HEK293 (cell line): Measurements from ENCODE around the gene CCDC122.

Source experiments
- CTCF ChIA-PET: fragments of 350-600 bp; formaldehyde crosslinking; extraction: SDS; loops from one replicate; lab custom pipeline; 2021; ENCODE audit warnings: antibody characterized with exemption; lab: Yijun Ruan, JAX
- POLR2A ChIA-PET: fragments of 300-600 bp; formaldehyde crosslinking; extraction: SDS; loops from one replicate; lab custom pipeline; 2020; ENCODE audit warnings: antibody characterized with exemption, inconsistent platforms; lab: Yijun Ruan, JAX
- H3K27ac ChIP-seq: fragments of 200-500 bp; sonication (Bioruptor generic); 2 replicates; pipeline ENCODE4 v1.5.1; 2014; ENCODE audit warnings: low read depth, low read length, control low read depth, inconsistent platforms; ENCODE audit errors: extremely low read depth
- H3K36me3 ChIP-seq, 2 experiments: fragments of 200-500 bp in 1 of 2; sonication (Bioruptor generic) in 1 of 2; 1 replicate in 1 of 2; 2 replicates in 1 of 2; pipeline ENCODE4 v1.5.1; 2014 to 2017; ENCODE audit warnings: inconsistent platforms in 2 of 2, low read length in 2 of 2; ENCODE audit not compliant: control insufficient read depth in 2 of 2, insufficient read depth in 1 of 2
- H3K4me1 ChIP-seq: fragments of 200-500 bp; sonication (Bioruptor generic); 2 replicates; pipeline ENCODE4 v1.5.1; 2014; ENCODE audit warnings: mild to moderate bottlenecking, low read length, inconsistent platforms; ENCODE audit not compliant: control insufficient read depth, insufficient read depth
- H3K4me3 ChIP-seq: 2 replicates; pipeline ENCODE4 v1.5.1; 2011; ENCODE audit warnings: low read depth, mild to moderate bottlenecking, control low read depth, low read length, moderate library complexity
- H3K9me3 ChIP-seq: fragments of 200-500 bp; sonication (Bioruptor generic); 2 replicates; pipeline ENCODE4 v1.5.1; 2014; ENCODE audit warnings: low read depth, low read length, inconsistent platforms; ENCODE audit not compliant: control insufficient read depth, insufficient read depth
- FEZF1 ChIP-seq: fragments of 450-650 bp; formaldehyde crosslinking; IDR thresholded peaks from 2 replicates; pipeline ENCODE4 v1.5.1; 2016; ENCODE audit warnings: missing biosample characterization, missing genetic modification characterization
- KLF7 ChIP-seq: fragments of 450-650 bp; formaldehyde crosslinking; IDR thresholded peaks from 2 replicates; pipeline ENCODE4 v1.5.1; 2016; ENCODE audit warnings: missing biosample characterization, missing genetic modification characterization, borderline replicate concordance
- SETDB1 ChIP-seq: IDR thresholded peaks from one replicate; pipeline ENCODE4 v1.6.1; 2017; ENCODE audit warnings: mild to moderate bottlenecking, low read length, moderate library complexity, mixed read lengths; ENCODE audit not compliant: insufficient read length
- YY2 ChIP-seq: fragments of 450-650 bp; formaldehyde crosslinking; IDR thresholded peaks from 2 replicates; pipeline ENCODE4 v1.5.1; 2016; ENCODE audit warnings: missing biosample characterization, missing genetic modification characterization
- ZBTB17 ChIP-seq: fragments of 450-650 bp; formaldehyde crosslinking; IDR thresholded peaks from 2 replicates; pipeline ENCODE4 v1.5.1; 2016; ENCODE audit warnings: missing biosample characterization, missing genetic modification characterization
- ZFP3 ChIP-seq: fragments of 450-650 bp; formaldehyde crosslinking; IDR thresholded peaks from 2 replicates; pipeline ENCODE4 v1.5.1; 2016; ENCODE audit warnings: low read depth, missing biosample characterization, missing genetic modification characterization
- ZIC2 ChIP-seq: fragments of 450-650 bp; formaldehyde crosslinking; IDR thresholded peaks from 2 replicates; pipeline ENCODE4 v1.5.1; 2016; ENCODE audit warnings: missing biosample characterization, missing genetic modification characterization
- ZNF311 ChIP-seq: fragments of 450-650 bp; formaldehyde crosslinking; IDR thresholded peaks from 2 replicates; pipeline ENCODE4 v1.5.1; 2017; ENCODE audit warnings: missing biosample characterization, missing genetic modification characterization, borderline replicate concordance
- ZNF510 ChIP-seq: fragments of 450-650 bp; formaldehyde crosslinking; IDR thresholded peaks from 2 replicates; pipeline ENCODE4 v1.5.1; 2018; ENCODE audit warnings: mild to moderate bottlenecking, missing genetic modification characterization, missing biosample characterization; ENCODE audit not compliant: insufficient replicate concordance
- ZNF548 ChIP-seq: fragments of 450-650 bp; formaldehyde crosslinking; IDR thresholded peaks from 2 replicates; pipeline ENCODE4 v1.5.1; 2016; ENCODE audit warnings: missing biosample characterization, missing genetic modification characterization
- ZNF621 ChIP-seq: fragments of 450-650 bp; formaldehyde crosslinking; IDR thresholded peaks from 2 replicates; pipeline ENCODE4 v1.5.1; 2017; ENCODE audit warnings: missing biosample characterization, missing genetic modification characterization
- ZNF624 ChIP-seq: fragments of 450-650 bp; formaldehyde crosslinking; IDR thresholded peaks from 2 replicates; pipeline ENCODE4 v1.5.1; 2017; ENCODE audit warnings: missing biosample characterization, missing genetic modification characterization
- ZNF654 ChIP-seq: fragments of 450-650 bp; formaldehyde crosslinking; IDR thresholded peaks from 2 replicates; pipeline ENCODE4 v1.5.1; 2016; ENCODE audit warnings: low read depth, missing biosample characterization, missing genetic modification characterization
- ZNF660 ChIP-seq: fragments of 450-650 bp; IDR thresholded peaks from 2 replicates; pipeline ENCODE4 v1.5.1; 2018; ENCODE audit warnings: missing biosample characterization, mild to moderate bottlenecking, missing genetic modification characterization
- ZNF670 ChIP-seq: fragments of 450-650 bp; formaldehyde crosslinking; IDR thresholded peaks from 2 replicates; pipeline ENCODE4 v1.5.1; 2016; ENCODE audit warnings: missing biosample characterization, missing genetic modification characterization, low read depth
- ZNF837 ChIP-seq: fragments of 450-650 bp; formaldehyde crosslinking; IDR thresholded peaks from 2 replicates; pipeline ENCODE4 v1.5.1; 2016; ENCODE audit warnings: missing biosample characterization, missing genetic modification characterization
- ZNF843 ChIP-seq: fragments of 450-650 bp; formaldehyde crosslinking; IDR thresholded peaks from 2 replicates; pipeline ENCODE4 v1.5.1; 2016; ENCODE audit warnings: missing biosample characterization, missing genetic modification characterization
- ZXDB ChIP-seq: fragments of 450-650 bp; formaldehyde crosslinking; IDR thresholded peaks from 2 replicates; pipeline ENCODE4 v1.5.1; 2016; ENCODE audit warnings: missing biosample characterization, missing genetic modification characterization
- TF ChIP-seq, protein P1 (sequence below): fragments of 450-650 bp; formaldehyde crosslinking; IDR thresholded peaks from 2 replicates; pipeline ENCODE4 v1.5.1; 2016; ENCODE audit warnings: missing biosample characterization, missing genetic modification characterization
- TF ChIP-seq, protein P2 (sequence below): fragments of 450-650 bp; formaldehyde crosslinking; IDR thresholded peaks from 2 replicates; pipeline ENCODE4 v1.5.1; 2016; ENCODE audit warnings: missing biosample characterization, missing genetic modification characterization
- TF ChIP-seq, protein P3 (sequence below): fragments of 450-650 bp; formaldehyde crosslinking; IDR thresholded peaks from 2 replicates; pipeline ENCODE4 v1.5.1; 2016; ENCODE audit warnings: missing biosample characterization, missing genetic modification characterization
- TF ChIP-seq, protein P4 (sequence below): fragments of 450-650 bp; formaldehyde crosslinking; IDR thresholded peaks from 2 replicates; pipeline ENCODE4 v1.5.1; 2016; ENCODE audit warnings: missing biosample characterization, missing genetic modification characterization
- TF ChIP-seq, protein P5 (sequence below): fragments of 450-650 bp; formaldehyde crosslinking; IDR thresholded peaks from 2 replicates; pipeline ENCODE4 v1.5.1; 2016; ENCODE audit warnings: missing biosample characterization, missing genetic modification characterization

The CCDC122 gene

DNA sequence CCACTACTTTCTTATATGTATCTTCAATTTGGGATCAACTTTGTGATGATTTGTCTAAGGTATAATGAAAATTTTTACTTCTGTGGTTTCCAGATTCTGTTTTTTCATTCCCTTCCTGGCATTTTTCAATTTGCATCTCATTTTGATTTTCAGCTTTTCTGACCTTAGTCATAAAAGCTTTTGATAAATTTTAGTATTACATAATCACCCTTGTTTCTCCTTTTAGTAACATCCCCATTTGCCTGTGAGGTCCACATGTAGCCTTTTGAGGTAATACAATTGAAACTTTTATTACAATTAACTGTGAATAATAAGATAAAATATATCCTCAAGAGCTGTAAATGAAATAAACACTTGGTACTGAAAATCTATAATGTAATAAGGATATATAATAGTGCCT, 31.3 kb upstream of the CCDC122 start:
- ChIA-PET CTCF (interaction anchor here (0.9 kb wide), 1 partner anchor 528 kb away, joined by 3 read pairs; no protein-coding TSS in a partner anchor), POLR2A (interaction anchor here (0.7 kb wide), 1 partner anchor 464 kb away, joined by 3 read pairs; no protein-coding TSS in a partner anchor)
- TF ChIP-seq, protein P1, sequence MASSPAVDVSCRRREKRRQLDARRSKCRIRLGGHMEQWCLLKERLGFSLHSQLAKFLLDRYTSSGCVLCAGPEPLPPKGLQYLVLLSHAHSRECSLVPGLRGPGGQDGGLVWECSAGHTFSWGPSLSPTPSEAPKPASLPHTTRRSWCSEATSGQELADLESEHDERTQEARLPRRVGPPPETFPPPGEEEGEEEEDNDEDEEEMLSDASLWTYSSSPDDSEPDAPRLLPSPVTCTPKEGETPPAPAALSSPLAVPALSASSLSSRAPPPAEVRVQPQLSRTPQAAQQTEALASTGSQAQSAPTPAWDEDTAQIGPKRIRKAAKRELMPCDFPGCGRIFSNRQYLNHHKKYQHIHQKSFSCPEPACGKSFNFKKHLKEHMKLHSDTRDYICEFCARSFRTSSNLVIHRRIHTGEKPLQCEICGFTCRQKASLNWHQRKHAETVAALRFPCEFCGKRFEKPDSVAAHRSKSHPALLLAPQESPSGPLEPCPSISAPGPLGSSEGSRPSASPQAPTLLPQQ (tag by site-specific recombination): no peak
- TF ChIP-seq ZXDB (no peak), SETDB1 (no peak), FEZF1 (tag by site-specific recombination) (no peak), KLF7 (tag by site-specific recombination) (no peak), ZNF837 (tag by site-specific recombination) (no peak), ZNF843 (tag by site-specific recombination) (no peak), ZNF621 (tag by site-specific recombination) (no peak)
- Histone ChIP-seq H3K4me3 (no peak overlapping the region), H3K9me3 (no peaks in the 10 kb centered on the region), H3K36me3 (no peaks in the 10 kb centered on the region), H3K4me1 (no peaks in the 10 kb centered on the region), H3K27ac (no peak overlapping the region)

DNA sequence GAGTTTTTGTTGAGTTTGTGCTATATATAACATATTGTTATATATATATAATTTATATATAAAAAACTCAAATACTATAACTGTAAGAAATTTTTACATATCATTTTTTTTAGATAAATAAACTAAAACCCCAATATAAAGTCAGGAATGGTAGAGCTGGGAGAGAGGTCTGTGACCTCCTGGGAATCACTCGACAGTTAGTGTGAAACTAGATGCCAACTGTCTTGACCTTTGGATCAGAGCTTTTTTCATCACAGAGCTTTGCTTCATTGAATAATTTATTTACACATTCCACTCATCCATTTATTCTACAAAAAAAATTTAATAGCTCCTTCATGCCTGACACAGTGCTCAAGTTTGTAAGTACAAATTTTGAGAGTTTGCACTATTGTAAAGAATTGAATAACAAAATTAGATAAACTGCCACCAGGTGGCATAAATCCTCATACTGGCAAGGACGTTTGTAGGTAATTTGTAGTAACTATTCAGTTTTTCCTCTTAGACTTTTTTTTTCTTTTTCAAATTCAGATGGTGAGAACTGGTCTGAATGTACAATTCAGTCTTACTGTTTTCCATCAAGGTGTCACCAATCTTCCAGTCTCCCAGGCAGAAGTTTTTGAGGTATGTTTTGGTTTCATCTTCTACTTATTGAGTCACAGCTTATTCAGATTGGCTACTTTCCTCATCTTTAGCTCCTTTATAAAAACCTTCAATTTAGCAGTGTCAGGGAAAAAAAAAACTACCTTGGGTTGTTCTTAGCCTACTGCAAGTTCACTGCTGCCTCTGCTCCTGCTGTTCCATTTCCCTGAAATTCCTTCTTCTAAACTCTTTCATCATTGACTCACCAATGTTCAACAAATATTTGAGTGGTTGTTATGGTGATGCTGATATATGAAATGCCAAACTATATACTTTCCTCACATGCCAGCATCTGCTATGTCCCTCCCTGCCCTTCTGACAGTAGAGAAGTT, 28.9 kb upstream of the CCDC122 start:
- no peaks in the 10 kb centered on the region for H3K9me3 ChIP-seq
- TF ChIP-seq ZFP3 (tag by site-specific recombination) (no peak), ZNF654 (peak; percentile 34), ZNF548 (tag by site-specific recombination) (no peak), ZNF660 (tag by site-specific recombination) (peak; percentile 44; the same call in 1 of the 2 replicates)
- H3K27ac ChIP-seq: no peak overlapping the region
- H3K36me3 ChIP-seq: no peaks in the 10 kb centered on the region
- POLR2A ChIA-PET: interaction anchor here (2.1 kb wide), 1 partner anchor 528 kb away, joined by 6 read pairs; no protein-coding TSS in a partner anchor
- no peak overlapping the region for H3K4me3 ChIP-seq
- no peaks in the 10 kb centered on the region for H3K4me1 ChIP-seq
- CTCF ChIA-PET: interaction anchor here (0.6 to 5.3 kb wide), 38 partner anchors 9 to 1063 kb away, joined by 3 to 80 read pairs (median 4); no protein-coding TSS in a partner anchor

DNA sequence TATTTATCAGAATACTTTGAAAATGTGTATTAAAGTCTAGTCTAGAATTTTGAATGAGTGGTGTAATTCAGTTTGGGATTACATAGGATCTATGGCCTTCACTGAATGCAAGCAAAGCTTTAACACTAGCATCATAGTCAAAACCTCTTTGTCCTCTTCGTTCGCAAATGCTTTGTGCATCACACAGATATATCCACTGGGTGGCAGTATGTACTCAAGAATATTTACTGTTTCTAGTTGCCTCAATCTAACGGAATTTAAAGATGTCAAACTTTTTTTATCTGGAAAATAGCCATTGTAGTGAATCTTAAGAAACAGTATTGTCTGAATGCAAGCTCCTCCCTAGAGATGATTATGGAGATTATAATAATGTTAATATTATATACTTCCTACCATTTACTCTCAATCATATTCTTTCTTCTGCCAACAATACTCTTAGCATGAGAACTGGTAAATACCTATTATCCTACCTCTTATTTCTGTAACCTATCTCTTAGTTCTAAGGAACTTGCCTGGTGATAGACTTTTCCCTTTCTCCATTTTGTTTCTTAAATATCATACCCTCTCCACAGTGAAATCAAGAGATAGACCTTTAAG, 26.0 kb upstream of the CCDC122 start:
- Histone ChIP-seq H3K4me3 (no peak overlapping the region), H3K9me3 (no peaks in the 10 kb centered on the region), H3K36me3 (no peaks in the 10 kb centered on the region), H3K4me1 (no peaks in the 10 kb centered on the region), H3K27ac (no peak overlapping the region)
- CTCF ChIA-PET: interaction anchor here (0.6 to 5.3 kb wide), 25 partner anchors 10 to 1065 kb away, joined by 3 to 80 read pairs (median 4); no protein-coding TSS in a partner anchor
- POLR2A ChIA-PET: no interaction called here
- no peak for TF ChIP-seq ZNF624 (tag by site-specific recombination)
- no peak for TF ChIP-seq ZNF311 (tag by site-specific recombination)
- TF ChIP-seq YY2: no peak
- TF ChIP-seq, protein P2, sequence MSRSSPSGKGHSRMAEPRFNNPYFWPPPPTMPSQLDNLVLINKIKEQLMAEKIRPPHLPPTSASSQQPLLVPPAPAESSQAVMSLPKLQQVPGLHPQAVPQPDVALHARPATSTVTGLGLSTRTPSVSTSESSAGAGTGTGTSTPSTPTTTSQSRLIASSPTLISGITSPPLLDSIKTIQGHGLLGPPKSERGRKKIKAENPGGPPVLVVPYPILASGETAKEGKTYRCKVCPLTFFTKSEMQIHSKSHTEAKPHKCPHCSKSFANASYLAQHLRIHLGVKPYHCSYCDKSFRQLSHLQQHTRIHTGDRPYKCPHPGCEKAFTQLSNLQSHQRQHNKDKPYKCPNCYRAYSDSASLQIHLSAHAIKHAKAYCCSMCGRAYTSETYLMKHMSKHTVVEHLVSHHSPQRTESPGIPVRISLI (tag by site-specific recombination): 0 out of 2 replicates have a peak, but pooled peaks have one; percentile 24
- TF ChIP-seq, protein P3, sequence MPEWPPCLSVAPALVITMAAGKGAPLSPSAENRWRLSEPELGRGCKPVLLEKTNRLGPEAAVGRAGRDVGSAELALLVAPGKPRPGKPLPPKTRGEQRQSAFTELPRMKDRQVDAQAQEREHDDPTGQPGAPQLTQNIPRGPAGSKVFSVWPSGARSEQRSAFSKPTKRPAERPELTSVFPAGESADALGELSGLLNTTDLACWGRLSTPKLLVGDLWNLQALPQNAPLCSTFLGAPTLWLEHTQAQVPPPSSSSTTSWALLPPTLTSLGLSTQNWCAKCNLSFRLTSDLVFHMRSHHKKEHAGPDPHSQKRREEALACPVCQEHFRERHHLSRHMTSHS (tag by site-specific recombination): no peak
- TF ChIP-seq, protein P4, sequence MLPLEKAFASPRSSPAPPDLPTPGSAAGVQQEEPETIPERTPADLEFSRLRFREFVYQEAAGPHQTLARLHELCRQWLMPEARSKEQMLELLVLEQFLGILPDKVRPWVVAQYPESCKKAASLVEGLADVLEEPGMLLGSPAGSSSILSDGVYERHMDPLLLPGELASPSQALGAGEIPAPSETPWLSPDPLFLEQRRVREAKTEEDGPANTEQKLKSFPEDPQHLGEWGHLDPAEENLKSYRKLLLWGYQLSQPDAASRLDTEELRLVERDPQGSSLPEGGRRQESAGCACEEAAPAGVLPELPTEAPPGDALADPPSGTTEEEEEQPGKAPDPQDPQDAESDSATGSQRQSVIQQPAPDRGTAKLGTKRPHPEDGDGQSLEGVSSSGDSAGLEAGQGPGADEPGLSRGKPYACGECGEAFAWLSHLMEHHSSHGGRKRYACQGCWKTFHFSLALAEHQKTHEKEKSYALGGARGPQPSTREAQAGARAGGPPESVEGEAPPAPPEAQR (tag by site-specific recombination): no peak
- no peak for TF ChIP-seq ZNF670 (tag by site-specific recombination)
- peak; percentile 84 for TF ChIP-seq ZNF654
- TF ChIP-seq ZNF510: no peak
- TF ChIP-seq ZIC2: no peak
- TF ChIP-seq, protein P5, sequence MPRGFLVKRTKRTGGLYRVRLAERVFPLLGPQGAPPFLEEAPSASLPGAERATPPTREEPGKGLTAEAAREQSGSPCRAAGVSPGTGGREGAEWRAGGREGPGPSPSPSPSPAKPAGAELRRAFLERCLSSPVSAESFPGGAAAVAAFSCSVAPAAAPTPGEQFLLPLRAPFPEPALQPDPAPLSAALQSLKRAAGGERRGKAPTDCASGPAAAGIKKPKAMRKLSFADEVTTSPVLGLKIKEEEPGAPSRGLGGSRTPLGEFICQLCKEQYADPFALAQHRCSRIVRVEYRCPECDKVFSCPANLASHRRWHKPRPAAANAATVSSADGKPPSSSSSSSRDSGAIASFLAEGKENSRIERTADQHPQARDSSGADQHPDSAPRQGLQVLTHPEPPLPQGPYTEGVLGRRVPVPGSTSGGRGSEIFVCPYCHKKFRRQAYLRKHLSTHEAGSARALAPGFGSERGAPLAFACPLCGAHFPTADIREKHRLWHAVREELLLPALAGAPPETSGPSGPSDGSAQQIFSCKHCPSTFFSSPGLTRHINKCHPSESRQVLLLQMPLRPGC (tag by site-specific recombination): peak; percentile 70
- no peak for TF ChIP-seq ZBTB17 (tag by site-specific recombination)
